Calu3 (cell line): ENCODE measurements around the gene ZFP91. TPM values are rescaled to one million over a fixed set of nuclear protein-coding genes. Genes with fewer than 3 reads are reported as not detected.

Source experiments
- BruUV-seq: library from RNA; stranded (reverse); fragments of 400-500 nt; replicated peaks from 2 replicates; lab custom pipeline; 2021; lab: Mats Ljungman, UMichigan
- CTCF ChIA-PET: fragments of 300-600 bp; sonication (Branson Sonifier 250); formaldehyde crosslinking; loops from one replicate; lab custom pipeline; 2022; ENCODE audit warnings: antibody characterized with exemption; lab: Charles Lee
- DNase-seq: peaks from one replicate; pipeline ENCODE4 v3.0.0; 2022
- H3K27ac Mint-ChIP-seq: one replicate; pipeline ENCODE4 v1.8.0; 2022; ENCODE audit warnings: mixed read lengths; ENCODE audit not compliant: unreplicated experiment
- H3K27me3 Mint-ChIP-seq: one replicate; pipeline ENCODE4 v1.8.0; 2022; ENCODE audit warnings: mixed read lengths; ENCODE audit not compliant: unreplicated experiment
- H3K36me3 Mint-ChIP-seq: one replicate; pipeline ENCODE4 v1.8.0; 2022; ENCODE audit warnings: mild to moderate bottlenecking, moderate library complexity, mixed read lengths; ENCODE audit not compliant: insufficient read depth, unreplicated experiment
- H3K4me1 Mint-ChIP-seq: one replicate; pipeline ENCODE4 v1.8.0; 2022; ENCODE audit warnings: mild to moderate bottlenecking, low read depth, mixed read lengths; ENCODE audit not compliant: unreplicated experiment
- H3K4me3 Mint-ChIP-seq: one replicate; pipeline ENCODE4 v1.8.0; 2022; ENCODE audit warnings: mild to moderate bottlenecking, low read depth, moderate library complexity, mixed read lengths; ENCODE audit not compliant: unreplicated experiment
- H3K9me3 Mint-ChIP-seq: one replicate; pipeline ENCODE4 v1.8.0; 2022; ENCODE audit warnings: low read depth, mixed read lengths; ENCODE audit not compliant: unreplicated experiment
- intact Hi-C: fragments of 100-400 bp; cut with micrococcal nuclease; formaldehyde crosslinking; loops from one replicate; pipeline ENCODE4 v1.10.0; 2022; ENCODE audit not compliant: unreplicated experiment
- total RNA-seq: library from RNA; stranded (reverse); gene quantifications from 2 replicates; pipeline ENCODE4 v1.2.3, GENCODE V29; 2022
- TF ChIP-seq, protein P1 (sequence below): fragments of 200-600 bp; IDR thresholded peaks from one replicate; pipeline ENCODE4 v1.8.0; 2022; ENCODE audit warnings: antibody characterized with exemption; ENCODE audit not compliant: unreplicated experiment

Gene ZFP91
- total RNA-seq, 1 experiment from 2014 or later = 61.5 TPM

DNA sequence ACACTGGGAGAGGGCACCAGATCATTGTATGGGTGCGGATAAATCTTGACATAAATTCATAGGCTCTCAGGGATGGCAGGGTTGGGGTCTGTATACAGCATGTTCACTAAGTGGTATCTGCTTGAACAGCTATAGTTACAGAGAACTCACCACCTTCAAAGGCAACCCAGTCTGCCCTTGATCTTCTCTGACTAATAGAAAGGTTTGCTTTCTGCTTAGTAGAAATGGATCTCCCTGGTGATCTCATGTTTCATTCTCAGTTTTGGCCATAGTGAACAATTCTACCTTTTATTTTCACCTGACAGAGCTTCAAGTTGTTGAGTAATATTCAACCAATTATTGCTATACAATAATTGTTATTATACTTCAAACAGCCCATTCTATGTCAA, 76.0 kb downstream of the ZFP91 start:
- Mint-ChIP-seq H3K4me1 (peaks cover 37% of the 10 kb centered on the region), H3K36me3 (peaks cover 7% of the 10 kb centered on the region), H3K4me3 (no peak overlapping the region), H3K27ac (no peak overlapping the region), H3K27me3 (no peaks in the 10 kb centered on the region), H3K9me3 (no peaks in the 10 kb centered on the region)
- CTCF ChIA-PET = interaction anchor here (1.2 to 1.3 kb wide), 2 partner anchors 23 to 404 kb away, joined by 3 to 6 read pairs; no protein-coding TSS in a partner anchor
- BruUV-seq = no TSS peak
- intact Hi-C loops = loop anchor here (1.0 to 5.0 kb wide), 5 partner anchors 20 to 404 kb away; no protein-coding TSS in a partner anchor
- TF ChIP-seq, protein P1, sequence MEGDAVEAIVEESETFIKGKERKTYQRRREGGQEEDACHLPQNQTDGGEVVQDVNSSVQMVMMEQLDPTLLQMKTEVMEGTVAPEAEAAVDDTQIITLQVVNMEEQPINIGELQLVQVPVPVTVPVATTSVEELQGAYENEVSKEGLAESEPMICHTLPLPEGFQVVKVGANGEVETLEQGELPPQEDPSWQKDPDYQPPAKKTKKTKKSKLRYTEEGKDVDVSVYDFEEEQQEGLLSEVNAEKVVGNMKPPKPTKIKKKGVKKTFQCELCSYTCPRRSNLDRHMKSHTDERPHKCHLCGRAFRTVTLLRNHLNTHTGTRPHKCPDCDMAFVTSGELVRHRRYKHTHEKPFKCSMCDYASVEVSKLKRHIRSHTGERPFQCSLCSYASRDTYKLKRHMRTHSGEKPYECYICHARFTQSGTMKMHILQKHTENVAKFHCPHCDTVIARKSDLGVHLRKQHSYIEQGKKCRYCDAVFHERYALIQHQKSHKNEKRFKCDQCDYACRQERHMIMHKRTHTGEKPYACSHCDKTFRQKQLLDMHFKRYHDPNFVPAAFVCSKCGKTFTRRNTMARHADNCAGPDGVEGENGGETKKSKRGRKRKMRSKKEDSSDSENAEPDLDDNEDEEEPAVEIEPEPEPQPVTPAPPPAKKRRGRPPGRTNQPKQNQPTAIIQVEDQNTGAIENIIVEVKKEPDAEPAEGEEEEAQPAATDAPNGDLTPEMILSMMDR = no peak
- no peak for DNase-seq

DNA sequence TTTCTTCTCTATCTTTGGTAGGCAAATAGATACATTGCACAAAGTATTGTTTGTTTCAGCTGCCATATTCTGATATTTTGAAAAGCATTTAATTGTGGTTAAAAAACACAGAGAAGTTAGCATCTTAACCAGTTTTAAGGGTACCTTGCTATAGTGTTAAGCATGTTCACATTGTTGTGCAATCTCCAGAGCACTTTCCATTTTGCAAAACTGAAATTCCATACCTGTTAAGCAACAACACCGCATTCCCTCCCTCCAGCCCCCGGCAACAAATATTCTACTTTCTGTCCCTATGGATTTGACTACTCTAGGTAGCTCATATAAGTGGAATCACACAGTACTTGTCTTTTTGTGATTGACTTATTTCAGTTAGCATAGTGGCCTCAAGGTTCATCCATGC, 77.5 kb downstream of the ZFP91 start:
- no peaks in the 10 kb centered on the region for H3K27me3 Mint-ChIP-seq
- peaks cover 7% of the 10 kb centered on the region for H3K36me3 Mint-ChIP-seq
- peaks cover 51% of the 10 kb centered on the region for H3K4me1 Mint-ChIP-seq
- no TSS peak for BruUV-seq
- CTCF ChIA-PET = no interaction called here
- intact Hi-C loops = no loop called here
- H3K4me3 Mint-ChIP-seq = no peak overlapping the region
- no peak overlapping the region for H3K27ac Mint-ChIP-seq
- H3K9me3 Mint-ChIP-seq = no peaks in the 10 kb centered on the region
- DNase-seq = no peak
- TF ChIP-seq, protein P1 = no peak

DNA sequence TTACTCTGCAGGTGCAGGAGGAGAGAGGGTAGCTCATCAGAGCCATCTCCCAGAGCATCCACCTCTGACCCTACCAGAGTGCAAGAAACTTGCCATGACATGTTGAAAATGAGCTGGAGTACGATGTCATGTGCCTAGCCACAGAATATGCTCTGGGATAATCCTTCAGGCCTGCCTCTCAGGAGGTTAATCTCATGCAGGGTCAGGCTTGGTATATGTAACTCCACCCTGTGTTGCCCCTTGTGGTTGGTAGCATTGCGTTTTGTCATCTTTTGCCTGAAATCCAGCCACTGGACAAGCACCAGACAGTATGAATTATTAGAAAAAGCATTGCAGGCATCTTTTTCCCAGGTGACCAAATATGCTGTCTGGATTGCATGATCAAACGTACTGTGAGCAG, 79.8 kb downstream of the ZFP91 start:
- CTCF ChIA-PET = no interaction called here
- no peaks in the 10 kb centered on the region for H3K27me3 Mint-ChIP-seq
- no peaks in the 10 kb centered on the region for H3K9me3 Mint-ChIP-seq
- peaks cover 7% of the 10 kb centered on the region for H3K36me3 Mint-ChIP-seq
- TF ChIP-seq, protein P1 = no peak
- peak overlapping the region; percentile 53 for H3K4me3 Mint-ChIP-seq
- intact Hi-C loops = no loop called here
- peaks cover 52% of the 10 kb centered on the region for H3K4me1 Mint-ChIP-seq
- peak; percentile 2 for DNase-seq
- no TSS peak for BruUV-seq
- peak overlapping the region; percentile 79 for H3K27ac Mint-ChIP-seq

DNA sequence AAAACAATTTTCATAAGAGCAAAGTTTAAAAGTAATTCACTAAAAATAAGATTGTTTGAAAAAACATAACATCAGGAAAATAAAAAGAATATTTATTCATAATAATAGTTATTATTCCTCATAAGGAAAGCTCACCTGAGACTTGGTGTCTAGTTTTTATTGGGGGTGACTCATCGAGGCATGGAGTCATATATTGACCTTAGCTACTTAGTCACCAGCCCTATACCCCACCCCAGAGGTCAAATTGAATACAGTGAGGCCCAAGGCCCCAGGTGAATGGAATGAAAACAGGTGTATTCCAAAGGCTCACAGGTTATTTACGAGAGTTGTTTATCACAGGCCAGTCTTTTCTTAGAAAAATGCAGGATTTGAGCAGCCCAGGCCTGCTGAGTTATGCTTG, 80.5 kb downstream of the ZFP91 start:
- no TSS peak for BruUV-seq
- Mint-ChIP-seq H3K4me1 (peaks cover 45% of the 10 kb centered on the region), H3K4me3 (peak overlapping the region; percentile 53), H3K27me3 (no peaks in the 10 kb centered on the region), H3K36me3 (peaks cover 7% of the 10 kb centered on the region), H3K27ac (peak overlapping the region; percentile 79), H3K9me3 (no peaks in the 10 kb centered on the region)
- intact Hi-C loops = no loop called here
- DNase-seq = peak; percentile 65
- CTCF ChIA-PET = interaction anchor here (0.8 to 1.7 kb wide), 7 partner anchors 13 to 399 kb away, joined by 3 to 5 read pairs (median 4); no protein-coding TSS in a partner anchor
- TF ChIP-seq, protein P1 = no peak
